ENCODE results near the gene AZIN2. TPM values are rescaled to one million over a fixed set of nuclear protein-coding genes. Genes with fewer than 3 reads are reported as not detected.

The AZIN2 gene
- total and polyA plus RNA-seq, 2 of the 8 experiments (the other 6 are each of a cell fraction or from before 2014, with no cell fraction given): 0.22 to 0.91 TPM

GRCh38 chr1:33039840-33040239 lies 41.1 kb upstream of the AZIN2 start:
- no peak for FAIRE-seq
- TF ChIP-seq KDM1A (IDR thresholded peaks at IDR 0.05; ENCODE audit: borderline replicate concordance, low read length) (no peak), NRF1 (IDR thresholded peaks at IDR 0.05; ENCODE audit: low read depth, low read length) (no peak), BCL11A (IDR thresholded peaks at IDR 0.05; ENCODE audit: low read depth in 2 of 2, low read length in 2 of 2) (no peak), TAF7 (optimal IDR thresholded peaks at IDR 0.05; ENCODE audit: borderline replicate concordance, low read depth, low read length) (no peak), CTBP2 (IDR thresholded peaks at IDR 0.05; ENCODE audit: borderline replicate concordance, insufficient read depth, insufficient read length, low read length) (no peak), YY1 (IDR thresholded peaks at IDR 0.05; ENCODE audit: low read depth, low read length) (no peak), KDM4A (IDR thresholded peaks at IDR 0.05; ENCODE audit: low read depth, low read length, severe bottlenecking) (no peak), EZH2 (IDR thresholded peaks at IDR 0.05; ENCODE audit: low read depth, low read length, severe bottlenecking) (no peak), FOSL1 (IDR thresholded peaks at IDR 0.05; ENCODE audit: insufficient read depth, low read depth, low read length) (no peak), GTF2F1 (IDR thresholded peaks at IDR 0.05; ENCODE audit: borderline replicate concordance, low read depth, low read length) (no peak), SP2 (IDR thresholded peaks at IDR 0.05; ENCODE audit: low read length) (no peak), TBP (IDR thresholded peaks at IDR 0.05; ENCODE audit: low read depth, low read length) (no peak), TEAD4 (IDR thresholded peaks at IDR 0.05; ENCODE audit: low read depth, low read length) (no peak)
- TF ChIP-seq, protein P1, sequence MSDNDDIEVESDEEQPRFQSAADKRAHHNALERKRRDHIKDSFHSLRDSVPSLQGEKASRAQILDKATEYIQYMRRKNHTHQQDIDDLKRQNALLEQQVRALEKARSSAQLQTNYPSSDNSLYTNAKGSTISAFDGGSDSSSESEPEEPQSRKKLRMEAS (IDR thresholded peaks at IDR 0.05): no peak

More at GRCh38 chr1:33039840-33040239, 41.1 kb upstream of the AZIN2 start:
- H3K14ac ChIP-seq (ENCODE audit: insufficient read length): no peak overlapping the region
- no peak overlapping the region for H3K23ac ChIP-seq (ENCODE audit: insufficient read length)
- H2BK20ac ChIP-seq (ENCODE audit: low read length): no peak overlapping the region
- no peak for DNase-seq (ENCODE audit: low read depth in 1 of 2, low spot score in 2 of 2)
- peaks cover 4% of the 10 kb centered on the region; the same call in 1 of the 2 replicates for H3K79me1 ChIP-seq (ENCODE audit: low read depth, low read length)
- H2AFZ ChIP-seq (ENCODE audit: low read length): no peak overlapping the region
- CTCF ChIA-PET (ENCODE audit: partially characterized antibody): interaction anchor here (1.2 to 1.6 kb wide), 3 partner anchors 11 to 21 kb away, joined by 3 to 5 read pairs (median 5); no protein-coding TSS in a partner anchor
- no peak overlapping the region for H3K27ac ChIP-seq (ENCODE audit: low read depth, low read length)
- peaks cover 3% of the 10 kb centered on the region; the same call in 1 of the 2 replicates for H3K23me2 ChIP-seq (ENCODE audit: low read depth, low read length)
- no peak overlapping the region for H4K91ac ChIP-seq (replicated peaks; ENCODE audit: insufficient read length, low read length)
- H2AK5ac ChIP-seq (ENCODE audit: low read depth, low read length): no peak overlapping the region
- POLR2A ChIA-PET (ENCODE audit: partially characterized antibody): interaction anchor here (1.2 kb wide), 1 partner anchor 13 kb away, joined by 3 read pairs; no protein-coding TSS in a partner anchor
- no peaks in the 10 kb centered on the region for H3K9me3 ChIP-seq (ENCODE audit: insufficient read depth in 2 of 2, low read depth in 1 of 2, low read length in 1 of 2)
- H4K20me1 ChIP-seq (replicated peaks in 1 of 2; ENCODE audit: control insufficient read depth in 1 of 2, insufficient read depth in 2 of 2, low read length in 2 of 2): peaks cover 0 to 3% of the 10 kb centered on the region in 2 experiments
- H3K27me3 ChIP-seq (replicated peaks in 1 of 4; ENCODE audit: control insufficient read depth in 3 of 4, extremely low read depth in 1 of 4, insufficient read depth in 3 of 4, low read length in 3 of 4): peaks cover 0 to 2% (median 0%) of the 10 kb centered on the region in 4 experiments; a peak in 2 of 7 replicates
- no peak overlapping the region for H3K9ac ChIP-seq (replicated peaks in 1 of 4; ENCODE audit: extremely low read depth in 1 of 4, low read depth in 3 of 4, low read length in 3 of 4)
- H4K5ac ChIP-seq (ENCODE audit: insufficient read length, low read depth, low read length): no peak overlapping the region
- H2BK12ac ChIP-seq (ENCODE audit: low read depth, low read length): no peak overlapping the region
- H2BK120ac ChIP-seq (replicated peaks; ENCODE audit: low read depth, low read length): no peak overlapping the region
- no peak overlapping the region for H3K56ac ChIP-seq (replicated peaks; ENCODE audit: insufficient read length, low read depth, low read length)
- H3K36me3 ChIP-seq (ENCODE audit: control insufficient read depth in 2 of 4, insufficient read depth in 4 of 4, low read length in 3 of 4): no peaks in the 10 kb centered on the region
- no peak overlapping the region for H3K4me3 ChIP-seq (ENCODE audit: extremely low read depth in 1 of 4, insufficient read depth in 2 of 4, low read depth in 3 of 4, low read length in 4 of 4)
- H4K8ac ChIP-seq (ENCODE audit: extremely low read depth, insufficient read depth, low read length): no peak overlapping the region
- peaks cover 10 to 16% of the 10 kb centered on the region in 2 experiments for H3K79me2 ChIP-seq (ENCODE audit: control insufficient read depth in 1 of 2, insufficient read depth in 2 of 2, low read length in 2 of 2)
- 84% methylated on average over 8 of the region's 8 CpGs; no CpG with 5 or more reads in 1 of the 2 experiments for WGBS, 2 experiments (ENCODE audit: extremely low coverage in 1 of 2, insufficient coverage in 1 of 2, insufficient read length in 1 of 2, insufficient replicate concordance in 2 of 2, low coverage in 1 of 2, low lambda C conversion rate in 2 of 2, missing lambda C conversion rate in 1 of 2)
- no peak overlapping the region for H2BK15ac ChIP-seq (ENCODE audit: low read length)
- no peak overlapping the region for H3K4me2 ChIP-seq (ENCODE audit: insufficient read depth in 1 of 2, low read depth in 2 of 2, low read length in 2 of 2)
- no peak overlapping the region for H2BK5ac ChIP-seq (ENCODE audit: low read depth, low read length)
- peaks cover 0 to 8% (median 2%) of the 10 kb centered on the region in 4 experiments; a peak in 3 of 7 replicates for H3K4me1 ChIP-seq (replicated peaks in 1 of 4; ENCODE audit: control insufficient read depth in 3 of 4, insufficient read depth in 4 of 4, low read length in 3 of 4)
- H3K4ac ChIP-seq (replicated peaks; ENCODE audit: insufficient read length, low read depth, low read length): no peak overlapping the region
- no peak overlapping the region for H3K18ac ChIP-seq (ENCODE audit: extremely low read depth, low read length)

Data from H1 (cell line).